CD4-positive, alpha-beta T cell treated with Interleukin-1 beta for 1 hour (primary cell): ENCODE results near the gene PDSS2.
A peak's percentile ranks its signal among the peaks of the same experiment; 100 is the strongest.
"Not testable (repeated sequence)": the region's sequence is repeated elsewhere in the genome, so short reads cannot be mapped to it uniquely, and the experiment has no call there.

ENCODE experiments used
- DNase-seq, 2 donors: peaks; one replicate each; pipeline ENCODE4 v3.0.0-alpha.2; 2020 to 2022

The PDSS2 gene

DNA sequence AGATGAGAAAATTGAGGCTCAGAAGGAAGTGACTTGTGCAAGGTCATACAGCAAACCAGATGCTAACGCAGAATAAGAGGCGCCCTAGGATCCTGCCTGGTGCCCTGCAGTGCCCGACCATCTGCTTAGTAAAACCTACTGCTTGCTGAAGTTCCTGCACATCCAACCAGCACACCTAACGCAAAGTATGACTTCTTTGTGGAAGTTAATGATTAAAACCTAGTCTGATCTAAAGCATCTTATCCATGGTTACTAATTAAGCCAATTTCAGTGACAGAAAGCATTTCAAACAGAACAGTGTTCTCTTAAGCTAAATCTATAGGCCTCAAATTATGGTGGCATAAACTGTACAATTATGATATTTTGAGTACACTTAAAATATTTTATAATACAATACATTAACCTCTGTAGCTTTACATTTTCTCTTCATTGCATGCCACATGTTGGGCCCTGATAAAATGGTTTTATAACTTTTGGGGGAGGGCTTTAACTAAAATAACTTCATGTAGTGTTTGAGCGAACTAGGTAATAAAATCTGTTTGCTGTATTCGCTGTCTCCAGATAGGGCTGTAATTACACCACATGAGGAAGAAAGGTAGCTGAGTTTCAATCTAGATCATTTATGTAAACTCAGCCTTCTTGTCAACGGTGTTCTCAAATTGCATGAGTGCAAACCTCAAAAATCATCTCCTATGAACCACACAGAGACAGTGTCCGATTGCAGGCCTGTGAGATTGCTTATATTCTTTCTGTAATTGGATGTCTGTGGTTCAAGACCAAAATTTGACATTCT lies 306.5 kb downstream of the PDSS2 start:
- no peak for DNase-seq

- no peak for DNase-seq
Observed at GRCh38 chr6:107144666-107145065, 314.7 kb downstream of the PDSS2 start.

DNA sequence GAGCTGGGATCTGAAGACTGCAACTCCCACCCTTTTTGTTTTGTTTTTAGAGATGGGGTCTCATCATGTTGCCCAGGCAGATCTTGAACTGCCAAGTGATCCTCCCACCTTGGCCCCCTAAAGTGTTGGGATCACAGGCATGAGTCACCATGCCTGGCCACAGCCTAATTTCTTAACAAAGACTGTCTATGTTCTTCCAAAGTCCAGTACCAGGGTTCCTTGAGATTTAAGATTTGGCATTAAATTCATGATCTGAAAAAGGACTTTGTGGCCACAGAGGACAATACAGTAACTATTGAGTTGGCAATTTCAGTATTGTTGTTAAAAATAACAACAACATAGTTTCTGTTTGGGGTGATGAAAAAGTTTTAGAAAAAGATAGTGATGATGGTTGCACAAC lies 315.4 kb downstream of the PDSS2 start:
- no peak for DNase-seq

GRCh38 chr6:107140581-107140980 lies 318.8 kb downstream of the PDSS2 start:
- DNase-seq = no peak

- DNase-seq = not testable (repeated sequence)
Observed at GRCh38 chr6:107136324-107136723, 323.0 kb downstream of the PDSS2 start.

DNA sequence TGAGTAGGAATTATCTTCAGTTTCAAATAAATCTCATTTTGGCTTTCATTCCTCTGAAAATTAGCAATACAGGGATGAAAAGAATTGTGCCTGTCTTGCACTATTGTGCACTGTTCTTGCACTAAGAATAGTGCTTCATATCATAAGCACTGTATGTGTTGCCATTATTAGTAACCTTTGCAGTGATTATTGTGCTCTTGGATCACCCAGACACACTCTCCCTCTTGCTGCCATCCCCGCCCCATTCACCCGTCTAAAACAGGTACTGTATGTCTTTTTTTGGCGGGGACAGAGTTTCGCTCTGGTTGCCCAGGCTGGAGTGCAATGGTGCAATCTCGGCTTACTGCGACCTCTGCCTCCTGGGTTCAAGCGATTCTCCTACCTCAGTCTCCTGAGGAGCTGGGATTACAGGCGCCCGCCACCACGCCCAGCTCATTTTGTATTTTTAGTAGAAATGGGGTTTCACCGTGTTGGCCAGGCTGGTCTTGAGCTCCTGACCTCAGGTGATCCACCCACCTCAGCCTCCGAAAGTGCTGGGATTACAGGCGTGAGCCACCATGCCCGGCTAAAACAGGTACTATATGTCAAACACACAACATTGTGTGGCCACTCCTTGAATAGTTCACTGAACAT lies 324.2 kb downstream of the PDSS2 start:
- DNase-seq = not testable (repeated sequence)

DNA sequence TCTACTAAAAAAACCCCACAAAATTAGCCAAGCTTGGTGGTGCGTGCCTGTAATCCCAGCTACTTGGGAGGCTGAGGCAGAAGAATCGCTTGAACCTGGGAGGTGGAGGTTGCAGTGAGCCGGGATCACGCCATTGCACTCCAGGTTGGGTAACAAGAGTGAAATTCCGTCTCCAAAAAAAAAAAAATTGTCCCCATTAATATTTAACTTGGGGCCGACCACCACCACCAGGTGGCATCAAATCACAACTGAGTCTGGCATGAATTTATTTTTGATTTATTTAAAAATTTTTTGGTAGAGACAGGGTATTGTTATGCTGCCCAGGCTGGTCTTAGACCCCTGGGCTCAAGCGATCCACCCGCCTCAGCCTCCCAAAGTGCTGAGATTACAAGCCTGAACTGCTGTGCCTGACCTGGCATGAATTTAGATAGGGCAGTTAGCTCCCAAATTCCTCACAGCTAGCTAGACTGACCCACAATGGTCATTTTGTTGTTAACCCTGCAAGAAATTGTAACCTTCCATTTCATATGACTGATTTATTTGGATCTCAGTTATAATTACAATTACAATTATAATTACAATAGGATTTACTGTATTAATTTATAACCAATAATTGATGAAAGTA lies 326.9 kb downstream of the PDSS2 start:
- DNase-seq = peak in 1 of 2 donors; percentile 17

- no peak for DNase-seq
Observed at GRCh38 chr6:107129370-107129925, 329.9 kb downstream of the PDSS2 start.

DNA sequence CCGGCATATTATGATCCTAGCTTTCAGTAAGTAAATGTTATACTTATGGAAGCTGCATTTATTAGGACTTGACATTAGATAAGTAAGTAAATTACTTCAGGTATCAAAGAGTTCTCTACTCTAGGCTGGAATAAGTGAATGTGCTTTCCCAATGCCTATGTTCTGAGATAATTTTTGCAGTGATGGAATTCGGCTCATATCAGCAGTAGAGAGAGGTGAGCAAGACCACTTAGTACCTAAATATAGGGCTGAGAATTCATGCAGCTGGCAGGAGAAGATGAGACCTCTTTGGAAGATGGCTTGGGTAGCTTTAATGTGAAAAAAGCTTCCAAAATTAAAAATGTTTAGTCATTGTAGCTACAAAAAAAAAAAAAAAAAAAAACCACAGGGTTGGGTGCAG lies 330.8 kb downstream of the PDSS2 start:
- no peak for DNase-seq

DNA sequence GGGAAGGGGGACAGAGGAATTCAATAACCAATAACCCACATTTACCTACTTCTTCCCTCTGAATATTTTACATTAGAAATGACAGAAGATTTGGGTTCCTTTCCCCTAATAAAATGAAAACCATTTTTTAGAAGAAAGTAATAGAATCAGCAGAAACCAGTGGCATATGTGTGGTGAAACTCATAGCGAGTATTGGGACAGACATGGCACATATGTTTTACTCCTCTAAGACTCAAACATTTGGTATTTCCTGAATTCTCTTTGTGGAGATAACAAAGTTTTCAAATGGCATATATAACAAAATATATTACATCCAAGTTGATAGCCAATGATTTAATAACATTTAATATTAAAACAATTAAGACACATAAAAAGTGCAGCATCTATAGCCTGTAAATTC lies 331.2 kb downstream of the PDSS2 start:
- DNase-seq = no peak

GRCh38 chr6:107125771-107126170 lies 333.6 kb downstream of the PDSS2 start:
- no peak for DNase-seq

DNA sequence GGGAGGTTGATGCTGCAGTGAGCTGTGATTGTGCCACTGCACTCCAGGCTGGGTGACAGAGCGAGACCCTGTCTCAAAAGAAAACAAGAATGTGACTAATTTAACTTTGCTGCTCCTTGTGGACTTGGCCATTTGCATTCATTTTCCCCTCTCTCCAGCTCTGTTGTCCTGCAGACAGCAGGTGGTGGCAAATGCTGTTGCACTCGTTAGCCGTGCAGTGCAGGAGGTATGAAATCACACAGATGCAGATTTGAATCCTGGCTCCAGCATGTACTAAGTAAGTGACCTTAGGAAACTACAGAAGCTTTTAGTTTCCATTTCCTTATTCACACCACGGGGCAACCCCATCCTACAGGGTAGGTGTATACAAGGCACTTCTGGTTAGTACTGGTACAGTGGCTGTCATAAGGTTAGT lies 334.4 kb downstream of the PDSS2 start:
- no peak for DNase-seq

DNA sequence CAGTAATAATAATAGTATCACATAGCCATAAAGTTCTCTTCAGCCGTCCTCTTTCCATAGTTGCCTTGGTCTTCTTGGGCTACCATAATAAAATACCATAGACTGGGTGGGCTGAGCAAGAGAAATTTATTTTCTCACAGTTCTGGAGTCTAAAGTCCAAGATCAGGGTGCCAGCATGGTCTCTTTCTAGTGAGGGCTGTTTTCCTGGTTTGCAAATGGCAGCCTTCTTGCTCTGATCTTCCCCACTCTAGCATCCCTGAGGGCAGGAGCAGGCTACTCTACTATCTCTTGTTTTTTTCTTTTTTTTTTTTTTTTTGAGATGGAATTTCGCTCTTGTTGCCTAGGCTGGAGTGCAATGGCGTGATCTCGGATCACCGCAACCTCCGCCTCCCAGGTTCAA lies 335.9 kb downstream of the PDSS2 start:
- no peak for DNase-seq

GRCh38 chr6:107122748-107123147 lies 336.6 kb downstream of the PDSS2 start:
- no peak for DNase-seq

DNA sequence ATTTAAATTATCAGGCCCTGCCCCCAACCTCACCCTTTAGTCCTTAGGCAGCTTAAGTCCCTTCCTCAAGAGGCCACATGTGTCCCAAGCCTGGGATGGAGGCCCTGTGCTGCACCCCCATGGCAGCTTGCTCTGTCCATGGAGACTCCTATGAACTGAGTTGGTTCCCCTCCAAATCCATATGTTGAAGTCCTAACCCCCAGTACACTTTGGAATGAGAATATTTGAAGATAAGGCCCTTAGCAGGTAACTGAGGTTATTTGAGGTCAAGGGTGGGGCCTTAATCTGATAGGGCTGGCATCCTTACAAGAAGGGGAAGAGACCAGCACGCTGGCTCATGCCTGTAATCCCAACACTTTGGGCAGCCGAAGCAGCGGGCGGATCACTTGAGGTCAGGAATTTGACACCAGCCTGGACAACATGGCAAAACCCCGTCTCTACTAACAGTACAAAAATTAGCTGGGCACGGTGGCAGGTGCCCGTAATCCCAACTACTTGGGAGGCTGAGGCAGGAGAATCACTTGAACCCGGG lies 337.3 kb downstream of the PDSS2 start:
- no peak for DNase-seq

GRCh38 chr6:107121266-107121665 lies 338.1 kb downstream of the PDSS2 start:
- DNase-seq = no peak

DNA sequence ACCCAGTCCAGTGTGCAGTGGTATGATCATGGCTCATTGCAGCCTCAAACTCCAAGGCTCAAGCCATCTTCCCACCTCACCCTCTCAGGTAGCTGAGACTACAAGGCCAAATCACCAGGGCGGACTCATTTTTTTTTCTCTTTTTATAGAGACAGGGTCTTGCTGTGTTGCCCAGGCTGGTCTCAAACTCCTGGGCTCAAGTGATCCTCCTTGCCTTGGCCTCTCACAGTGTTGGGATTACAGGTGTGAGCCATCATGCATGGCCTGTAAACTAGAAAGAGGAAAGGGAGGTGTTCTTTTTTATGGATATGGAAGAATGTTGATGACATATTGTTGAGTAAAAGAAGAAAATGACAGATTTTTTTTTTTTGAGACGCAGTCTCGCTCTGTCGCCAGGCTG lies 339.0 kb downstream of the PDSS2 start:
- no peak for DNase-seq

GRCh38 chr6:107118976-107119375 lies 340.4 kb downstream of the PDSS2 start:
- no peak for DNase-seq

- not testable (repeated sequence) for DNase-seq
Observed at GRCh38 chr6:107118540-107118939, 340.8 kb downstream of the PDSS2 start.

DNA sequence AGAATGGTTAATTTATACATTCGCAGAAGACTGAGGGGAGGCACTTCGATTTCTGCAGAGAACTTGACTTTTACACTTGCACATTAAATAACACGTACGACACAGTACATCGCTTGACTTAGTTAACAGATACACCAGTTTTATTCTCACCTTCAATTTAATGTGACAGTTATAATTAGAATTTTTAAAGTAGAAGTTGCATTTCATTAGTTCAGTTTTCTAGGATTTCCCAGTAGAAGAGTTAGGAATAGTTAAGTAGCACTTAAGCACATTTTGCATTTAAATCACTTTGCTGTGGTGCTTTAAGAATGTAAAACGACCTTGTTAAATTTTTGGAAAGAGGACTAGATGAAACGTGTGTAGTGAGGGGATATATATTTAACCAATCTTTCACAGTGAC lies 342.4 kb downstream of the PDSS2 start:
- no peak for DNase-seq

- DNase-seq = peak; percentile 3 to 11
Observed at GRCh38 chr6:107116328-107116892, 343.0 kb downstream of the PDSS2 start.

DNA sequence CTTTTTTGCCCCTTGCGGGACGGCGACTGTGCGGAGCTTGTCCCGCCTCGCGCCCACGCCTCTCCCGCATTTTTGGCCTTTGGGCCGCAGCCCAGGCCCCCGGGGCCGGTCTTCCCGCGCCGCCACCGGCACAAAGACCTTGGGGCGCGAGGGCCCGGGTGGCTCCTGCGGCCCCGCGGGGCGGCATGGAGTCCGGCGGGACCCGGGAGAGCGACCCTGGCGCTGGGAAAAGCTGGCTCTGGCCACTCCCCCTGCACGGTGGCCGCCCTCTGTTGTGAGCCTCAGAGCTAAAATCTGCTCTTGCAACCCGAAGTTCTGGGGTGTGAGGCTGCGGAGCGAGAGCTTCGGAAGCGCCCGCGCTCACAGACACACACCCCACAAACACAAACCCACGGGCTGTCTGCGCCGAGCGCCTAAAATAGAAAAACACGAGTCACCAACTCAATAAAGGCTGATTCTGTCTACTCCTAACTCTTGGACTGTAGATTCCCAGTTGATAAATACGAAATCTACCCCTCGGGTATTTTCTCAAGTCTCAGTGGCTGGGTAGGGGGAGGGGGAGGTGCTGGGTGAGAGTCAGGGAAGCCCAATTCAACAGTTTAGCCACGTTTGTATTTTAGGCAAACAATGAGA lies 343.6 kb downstream of the PDSS2 start:
- peak in 1 of 2 donors; percentile 16 for DNase-seq
